Neural crest cell (in vitro differentiated cells): ENCODE measurements around the gene ARHGAP26. TPM values are rescaled to one million over a fixed set of nuclear protein-coding genes. Genes with fewer than 3 reads are reported as not detected.

ENCODE experiments used
- DNase-seq: peaks from one replicate; pipeline ENCODE4 v3.0.0; 2021; ENCODE audit warnings: low read depth, mixed read lengths, low spot score
- H3K27ac Mint-ChIP-seq: one replicate; pipeline ENCODE4 v1.8.0; 2021; ENCODE audit warnings: mild to moderate bottlenecking, mixed read lengths; ENCODE audit not compliant: unreplicated experiment
- H3K27me3 Mint-ChIP-seq: 2 replicates; pipeline ENCODE4 v1.8.0; 2021; ENCODE audit warnings: low read depth, mild to moderate bottlenecking, mixed read lengths
- H3K36me3 Mint-ChIP-seq: 2 replicates; pipeline ENCODE4 v1.8.0; 2021; ENCODE audit warnings: low read depth, mild to moderate bottlenecking, mixed read lengths
- H3K4me1 Mint-ChIP-seq: 2 replicates; pipeline ENCODE4 v1.8.0; 2021; ENCODE audit warnings: mixed read lengths
- H3K4me3 Mint-ChIP-seq: one replicate; pipeline ENCODE4 v1.8.0; 2021; ENCODE audit warnings: mild to moderate bottlenecking, mixed read lengths
- H3K9me3 Mint-ChIP-seq: 2 replicates; pipeline ENCODE4 v1.8.0; 2021; ENCODE audit warnings: mixed read lengths
- CTCF ChIP-seq: fragments of 200-600 bp; sonication (generic); conservative IDR thresholded peaks from 2 replicates; pipeline ENCODE4 v1.5.0; 2021; ENCODE audit warnings: antibody characterized with exemption, mild to moderate bottlenecking
- total RNA-seq: library from RNA; stranded (reverse); gene quantifications from 2 replicates; pipeline ENCODE4 v1.2.1, GENCODE V29; 2021

ARHGAP26 gene
- total RNA-seq, 1 donor from 2014 or later, result 5.5 TPM

GRCh38 chr5:143183989-143184388 is 413.8 kb downstream of the ARHGAP26 start:
- Mint-ChIP-seq H3K27me3 (no peaks in the 10 kb centered on the region), H3K4me3 (no peak overlapping the region), H3K36me3 (no peaks in the 10 kb centered on the region), H3K27ac (no peak overlapping the region), H3K9me3 (peaks cover 8% of the 10 kb centered on the region), H3K4me1 (peaks cover 7% of the 10 kb centered on the region)
- no peak for TF ChIP-seq CTCF
- DNase-seq, result no peak

- peaks cover 5% of the 10 kb centered on the region for H3K9me3 Mint-ChIP-seq
Measured at GRCh38 chr5:143186623-143187022, 416.4 kb downstream of the ARHGAP26 start.

GRCh38 chr5:143187495-143187894 is 417.3 kb downstream of the ARHGAP26 start:
- no peak for TF ChIP-seq CTCF
- H3K36me3 Mint-ChIP-seq, result no peaks in the 10 kb centered on the region
- no peak for DNase-seq
- no peaks in the 10 kb centered on the region for H3K27me3 Mint-ChIP-seq
- no peak overlapping the region for H3K4me3 Mint-ChIP-seq
- H3K9me3 Mint-ChIP-seq, result peaks cover 5% of the 10 kb centered on the region
- H3K4me1 Mint-ChIP-seq, result no peaks in the 10 kb centered on the region
- no peak overlapping the region for H3K27ac Mint-ChIP-seq

More at GRCh38 chr5:143186623-143187022, 416.4 kb downstream of the ARHGAP26 start:
- Mint-ChIP-seq H3K27ac (no peak overlapping the region), H3K4me1 (no peaks in the 10 kb centered on the region), H3K27me3 (no peaks in the 10 kb centered on the region), H3K36me3 (no peaks in the 10 kb centered on the region), H3K4me3 (no peak overlapping the region)
- DNase-seq, result no peak
- no peak for TF ChIP-seq CTCF

- no peak for TF ChIP-seq CTCF
- H3K27ac Mint-ChIP-seq, result no peak overlapping the region
- no peaks in the 10 kb centered on the region for H3K36me3 Mint-ChIP-seq
- no peaks in the 10 kb centered on the region for H3K4me1 Mint-ChIP-seq
- no peak overlapping the region for H3K4me3 Mint-ChIP-seq
- H3K9me3 Mint-ChIP-seq, result peaks cover 5% of the 10 kb centered on the region
- no peak for DNase-seq
- no peaks in the 10 kb centered on the region for H3K27me3 Mint-ChIP-seq
Measured at GRCh38 chr5:143188083-143188482, 417.9 kb downstream of the ARHGAP26 start.

GRCh38 chr5:143188692-143189091 is 418.5 kb downstream of the ARHGAP26 start:
- peaks cover 5% of the 10 kb centered on the region for H3K9me3 Mint-ChIP-seq
- no peaks in the 10 kb centered on the region for H3K4me1 Mint-ChIP-seq
- no peak for DNase-seq
- TF ChIP-seq CTCF, result no peak
- H3K27ac Mint-ChIP-seq, result no peak overlapping the region
- H3K4me3 Mint-ChIP-seq, result no peak overlapping the region
- H3K27me3 Mint-ChIP-seq, result no peaks in the 10 kb centered on the region
- H3K36me3 Mint-ChIP-seq, result no peaks in the 10 kb centered on the region

- Mint-ChIP-seq H3K4me1 (no peaks in the 10 kb centered on the region), H3K9me3 (peaks cover 5% of the 10 kb centered on the region), H3K27ac (no peak overlapping the region), H3K36me3 (no peaks in the 10 kb centered on the region), H3K4me3 (no peak overlapping the region), H3K27me3 (no peaks in the 10 kb centered on the region)
- no peak for DNase-seq
- no peak for TF ChIP-seq CTCF
Measured at GRCh38 chr5:143190260-143190810, 420.2 kb downstream of the ARHGAP26 start.
